COLO668 (cell line): ENCODE results near the gene RGS8.
"Not testable (repeated sequence)": the region's sequence is repeated elsewhere in the genome, so short reads cannot be mapped to it uniquely, and the experiment has no call there.

Experiments used
- DNase-seq: peaks from one replicate; lab custom pipeline; 2025; ENCODE audit not compliant: unreplicated experiment; lab: John Stamatoyannopoulos, UW

RGS8 gene

DNA sequence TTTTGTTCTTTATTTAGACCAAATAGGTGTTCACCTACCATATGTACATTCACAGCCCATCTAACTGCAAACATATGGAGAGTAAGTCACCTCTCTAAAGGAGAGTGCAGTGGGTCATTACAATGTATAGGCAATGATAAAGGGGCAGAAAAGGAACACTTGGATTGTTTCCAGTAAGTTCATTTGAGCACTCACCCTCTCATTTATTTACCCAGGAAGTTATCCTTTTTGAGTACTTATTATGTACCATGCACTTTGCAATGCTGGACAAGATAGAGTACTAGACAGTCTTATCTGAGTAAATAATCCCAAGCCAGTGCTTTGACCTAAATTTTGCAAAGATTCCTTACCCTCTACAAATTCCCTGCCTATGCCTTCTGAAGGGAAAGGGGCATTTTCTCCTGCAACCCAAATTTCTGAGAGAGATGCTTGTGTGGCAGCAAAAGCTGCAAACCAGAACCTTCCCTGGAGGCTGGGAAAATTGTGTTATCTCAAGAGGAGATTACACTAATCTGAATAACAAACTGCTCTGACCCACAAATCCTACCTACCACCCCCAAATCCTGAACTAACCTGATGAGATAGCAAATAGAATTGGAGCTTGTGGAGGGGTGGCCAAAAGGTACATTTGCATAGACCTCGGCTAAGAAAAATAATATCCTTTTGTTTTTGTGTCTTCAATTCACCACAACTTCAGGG lies 18.6 kb upstream of the RGS8 start:
- DNase-seq = no peak

DNA sequence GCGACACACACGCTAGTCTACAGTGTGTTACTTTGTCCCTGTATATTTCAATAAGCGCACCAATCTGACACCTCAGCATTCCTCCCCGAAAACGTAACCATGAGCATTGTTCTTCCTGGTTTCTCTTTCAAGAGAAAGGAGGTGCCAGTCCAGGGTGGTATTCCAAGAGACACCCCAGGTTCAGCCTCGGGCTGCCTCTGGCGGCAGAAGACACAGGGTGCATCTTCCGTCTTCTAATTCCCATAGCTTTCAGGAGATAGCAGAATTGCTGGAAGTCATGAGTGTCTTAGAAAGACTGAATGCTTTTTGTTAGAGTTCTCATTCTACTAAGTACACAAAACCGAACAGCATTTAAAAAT lies 15.9 kb upstream of the RGS8 start:
- no peak for DNase-seq

DNA sequence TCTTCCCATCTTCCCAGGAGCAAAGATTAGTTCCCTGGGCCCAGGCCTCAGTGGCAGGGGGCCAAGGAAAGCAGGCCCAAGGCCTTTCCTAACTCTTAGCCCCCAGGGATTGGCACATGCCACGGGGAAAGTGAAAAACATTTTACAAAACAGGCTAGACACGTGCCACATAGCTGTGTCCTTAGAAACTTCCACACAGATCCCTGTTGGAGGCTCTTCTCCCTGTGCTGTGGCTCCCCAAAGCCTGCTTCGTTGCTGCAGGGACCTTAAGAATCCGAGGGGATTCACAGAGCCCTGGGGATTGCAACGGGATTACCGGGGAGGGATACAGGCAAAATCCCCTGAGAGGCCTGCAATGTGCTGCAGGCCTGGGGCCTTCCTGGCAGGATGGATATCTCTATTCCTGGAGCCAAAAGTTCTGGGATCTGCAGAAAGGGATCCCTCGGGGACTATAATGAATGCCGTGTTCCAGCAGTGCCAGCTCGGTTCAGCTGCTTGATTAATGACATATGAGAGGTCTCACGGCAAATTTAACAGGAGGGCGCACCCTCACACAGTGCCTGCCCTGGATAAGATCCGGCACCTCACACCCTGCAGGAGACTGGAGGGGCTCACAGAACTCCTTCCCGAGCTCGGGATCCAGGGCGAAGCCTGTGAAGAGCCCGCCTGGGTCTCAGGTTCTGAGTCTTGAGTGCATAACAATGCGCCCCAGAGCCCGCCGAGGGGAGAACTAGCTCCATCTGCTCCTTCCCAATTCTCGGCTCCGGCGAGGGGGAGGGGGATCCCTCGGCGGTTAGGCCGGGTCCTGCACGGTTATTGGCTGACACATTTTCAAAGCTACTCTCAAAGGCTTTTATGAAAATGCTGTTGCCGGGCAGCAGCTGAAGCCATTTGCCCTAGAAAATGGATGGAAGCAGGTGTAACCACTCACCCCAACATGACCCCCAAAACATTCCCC lies 15.3 kb upstream of the RGS8 start:
- no peak for DNase-seq

DNA sequence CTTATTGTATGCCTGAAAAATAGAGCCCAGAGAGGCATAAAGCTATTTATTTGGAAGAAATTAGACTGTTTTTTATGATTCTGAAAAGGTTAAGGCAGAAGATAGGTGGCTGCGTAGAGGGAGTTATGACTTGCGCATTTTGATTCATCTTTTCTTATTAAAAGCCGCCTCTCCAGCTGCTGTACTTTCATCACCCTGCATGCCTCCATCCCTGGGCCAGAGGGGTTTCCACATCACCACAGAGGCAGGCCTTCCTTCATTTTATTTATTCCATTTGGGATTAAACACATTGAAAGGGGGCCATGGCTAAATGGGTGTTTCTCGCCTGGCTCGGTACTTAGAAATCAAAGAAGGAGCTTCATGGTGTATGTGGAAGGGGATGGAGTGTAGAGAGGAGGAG lies 14.6 kb upstream of the RGS8 start:
- DNase-seq = no peak

DNA sequence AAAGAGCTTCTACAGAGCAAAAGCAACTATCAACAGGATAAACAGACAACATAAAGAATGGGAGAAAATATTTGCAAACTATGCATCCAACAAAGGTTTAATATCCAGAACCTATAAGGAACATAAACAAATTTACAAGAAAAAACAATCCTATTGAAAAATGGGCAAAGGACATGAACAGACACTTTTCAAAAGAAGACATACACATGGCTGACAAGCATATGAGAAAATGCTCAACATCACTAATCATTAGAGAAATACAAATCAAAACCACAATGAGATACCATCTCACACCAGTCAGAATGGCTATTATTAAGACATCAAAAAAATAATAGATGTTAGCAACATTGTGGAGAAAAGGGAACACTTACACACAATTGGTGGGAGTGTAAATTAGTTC lies 8.8 kb upstream of the RGS8 start:
- DNase-seq = not testable (repeated sequence)

DNA sequence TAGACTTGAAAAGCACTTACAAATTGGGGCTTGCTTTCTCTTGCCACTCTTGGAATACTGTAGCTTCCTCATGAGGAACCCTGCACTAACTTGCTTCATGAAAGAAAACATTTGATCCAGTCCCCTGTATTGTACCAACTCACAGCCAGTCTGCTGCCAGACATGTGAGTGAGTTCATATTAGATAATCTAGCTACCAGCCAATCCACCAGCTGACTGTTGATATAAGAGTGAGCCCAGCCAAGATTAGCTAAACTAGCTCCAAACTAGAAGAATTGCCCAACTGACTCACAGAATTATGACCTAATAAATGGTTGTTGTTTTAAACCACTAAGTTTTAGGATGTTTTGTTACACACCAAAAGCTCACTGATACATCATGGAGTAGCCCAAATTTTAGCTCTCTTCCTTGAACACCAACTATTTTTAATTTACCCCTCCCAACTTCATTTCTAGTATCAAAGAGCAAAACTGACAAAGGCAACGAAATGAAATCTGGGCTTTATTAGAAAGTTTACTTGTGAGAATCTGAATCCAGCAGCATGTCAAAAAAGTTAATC lies 6.6 kb upstream of the RGS8 start:
- DNase-seq = no peak

DNA sequence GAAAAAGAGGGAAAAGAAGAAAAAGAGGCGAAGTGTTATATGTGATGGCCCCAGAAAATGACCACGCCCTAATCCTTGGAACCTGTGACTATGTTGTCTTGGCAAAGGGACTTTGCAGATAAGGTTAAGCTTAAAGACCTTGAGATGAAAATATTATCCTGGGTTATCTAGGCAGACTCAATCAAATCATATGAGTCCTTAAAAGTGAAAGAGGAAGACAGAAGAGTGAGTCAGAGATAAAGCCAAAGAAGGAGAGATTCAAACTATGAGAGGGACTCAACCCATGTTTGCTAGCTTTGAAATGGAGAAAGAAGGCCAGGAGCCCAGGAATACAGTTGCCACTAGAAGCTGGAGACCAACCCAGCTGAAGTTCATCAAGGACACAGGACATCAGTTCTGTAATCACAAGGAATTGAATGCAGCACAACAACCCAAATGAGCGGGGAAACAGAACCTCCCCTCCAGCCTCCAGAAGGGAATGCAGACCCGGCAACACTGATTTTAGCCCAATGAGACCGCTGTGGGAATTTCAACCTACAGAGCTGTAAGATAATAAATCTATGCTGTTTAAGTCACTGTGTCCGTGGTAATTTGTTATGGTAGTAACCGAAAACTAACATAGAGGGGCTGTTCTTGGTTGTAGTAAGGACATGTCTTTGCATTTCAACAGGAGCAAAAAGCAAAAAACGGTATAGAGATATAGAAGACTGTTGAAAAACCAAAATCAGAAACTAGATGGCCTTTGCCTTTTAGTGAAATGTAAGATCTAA lies 4.2 kb upstream of the RGS8 start:
- DNase-seq = no peak

DNA sequence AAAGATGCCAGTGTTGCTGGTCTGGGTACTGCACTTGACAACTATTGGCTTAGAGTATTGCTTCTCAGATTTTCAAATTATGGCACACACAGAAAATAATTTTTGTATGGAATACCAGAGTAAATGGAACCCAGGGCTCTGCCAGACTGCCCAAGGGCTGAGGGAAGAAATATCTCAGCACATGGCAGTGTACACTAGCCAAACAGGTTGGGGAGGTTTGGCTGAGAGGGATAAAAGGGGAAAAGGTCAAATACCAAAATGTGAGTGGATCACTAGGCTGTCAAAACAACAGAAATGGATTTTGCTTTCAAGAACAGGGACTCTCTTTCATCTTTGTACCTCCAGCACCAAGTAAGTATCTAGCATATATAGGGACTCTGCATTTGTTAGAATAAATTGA lies 3.0 kb upstream of the RGS8 start:
- no peak for DNase-seq

DNA sequence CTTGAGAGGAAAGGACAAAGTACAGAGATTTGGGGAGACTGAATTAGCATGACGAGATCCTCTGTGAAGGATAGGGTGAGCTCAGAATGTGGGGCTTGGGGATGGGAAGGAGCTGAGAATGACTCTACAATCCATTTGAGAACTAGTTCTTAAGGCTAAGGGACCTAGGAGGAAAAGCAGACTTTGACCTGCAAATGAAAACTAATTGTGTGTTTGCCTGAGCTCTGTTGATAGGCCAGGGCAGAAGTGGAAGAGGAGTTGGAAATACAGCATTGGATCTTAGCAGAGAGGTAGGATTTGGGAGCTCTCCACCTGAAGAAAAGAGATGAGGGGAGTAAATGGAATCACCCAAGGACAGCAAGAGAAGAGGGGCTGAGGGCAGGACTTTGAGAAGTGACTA lies 2.1 kb upstream of the RGS8 start:
- no peak for DNase-seq

DNA sequence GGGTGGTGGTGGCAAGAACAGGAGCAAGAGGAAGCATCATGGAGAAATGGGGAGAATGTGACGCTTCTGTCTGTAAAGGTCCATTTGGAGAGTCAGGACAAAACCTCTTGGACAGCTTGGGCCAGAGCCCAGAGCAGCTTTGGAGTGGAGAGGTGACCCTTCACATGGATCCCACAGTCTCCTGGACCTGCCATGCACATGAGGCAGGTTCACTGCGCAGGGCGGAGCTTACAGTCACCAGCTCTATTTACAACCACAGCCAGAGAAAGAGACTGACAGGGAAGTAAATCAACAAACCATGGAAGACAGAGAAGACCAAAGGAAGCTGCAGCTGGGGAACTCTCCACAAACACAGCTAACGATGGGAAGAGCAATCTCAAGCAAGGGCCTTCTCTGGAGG lies 828 bp upstream of the RGS8 start:
- peak; percentile 47 for DNase-seq

DNA sequence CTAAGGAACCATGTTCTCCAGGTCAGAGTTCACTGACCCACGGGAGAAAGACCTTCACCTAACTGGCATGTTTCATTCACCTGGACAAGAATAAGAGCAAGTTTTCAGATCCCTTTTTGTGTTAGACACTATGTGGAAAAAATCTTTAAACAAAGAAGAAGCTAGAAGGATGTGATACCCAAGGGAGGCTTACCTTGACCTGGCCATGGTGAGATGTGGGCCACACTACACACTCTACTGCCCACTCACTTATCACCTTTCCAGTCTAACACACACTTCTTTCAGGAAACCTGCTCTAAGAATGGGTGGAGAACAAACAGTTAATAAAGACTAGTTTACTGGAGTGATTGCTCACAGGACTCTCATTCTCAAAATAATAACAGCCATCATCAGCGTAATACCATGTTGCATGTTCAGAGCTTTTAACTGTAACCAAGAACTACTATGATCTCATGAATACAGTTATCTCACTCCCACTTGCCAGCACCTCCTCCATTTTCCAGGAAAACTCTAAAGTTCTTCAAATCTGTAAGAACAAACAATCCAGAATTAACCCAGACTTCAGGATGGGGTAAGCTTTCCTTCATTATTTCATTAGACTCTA lies 1.4 kb downstream of the RGS8 start:
- DNase-seq = no peak

DNA sequence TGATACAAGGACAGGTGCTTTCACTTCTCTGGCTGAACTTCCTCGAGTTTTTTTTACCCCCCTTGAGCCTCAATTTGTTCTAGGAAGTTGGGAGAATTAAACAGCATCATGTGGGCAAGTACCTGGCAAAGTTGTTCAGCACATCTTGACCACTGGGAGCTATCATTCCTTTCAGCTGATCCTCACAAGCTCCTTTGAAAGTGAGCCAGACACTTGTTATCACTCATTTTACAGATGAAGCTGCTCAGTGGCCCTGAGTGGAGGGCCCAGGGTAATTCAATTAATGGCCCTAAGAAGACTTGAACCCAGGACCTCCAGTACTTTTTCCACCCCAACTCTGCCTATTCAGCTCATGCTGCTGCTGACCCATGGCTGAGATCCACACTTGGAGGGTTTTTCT lies 2.0 kb downstream of the RGS8 start:
- DNase-seq = no peak

DNA sequence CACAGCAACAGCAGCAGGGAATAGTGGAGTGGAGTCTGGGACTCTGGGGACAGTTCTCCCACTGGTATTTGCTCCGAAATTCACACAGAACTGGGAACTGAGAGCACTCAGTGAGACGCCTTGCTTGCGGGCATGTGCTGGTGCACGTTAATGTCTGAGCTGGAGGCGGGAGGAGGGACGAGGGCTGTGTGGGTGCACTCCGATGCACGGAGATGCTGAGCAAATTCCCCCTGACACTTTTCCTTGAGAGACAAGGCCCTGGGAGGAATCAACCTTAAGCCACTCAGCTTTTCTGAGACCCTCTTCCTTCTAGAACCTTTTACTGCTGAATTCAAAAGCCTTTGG lies 2.8 kb downstream of the RGS8 start:
- no peak for DNase-seq

DNA sequence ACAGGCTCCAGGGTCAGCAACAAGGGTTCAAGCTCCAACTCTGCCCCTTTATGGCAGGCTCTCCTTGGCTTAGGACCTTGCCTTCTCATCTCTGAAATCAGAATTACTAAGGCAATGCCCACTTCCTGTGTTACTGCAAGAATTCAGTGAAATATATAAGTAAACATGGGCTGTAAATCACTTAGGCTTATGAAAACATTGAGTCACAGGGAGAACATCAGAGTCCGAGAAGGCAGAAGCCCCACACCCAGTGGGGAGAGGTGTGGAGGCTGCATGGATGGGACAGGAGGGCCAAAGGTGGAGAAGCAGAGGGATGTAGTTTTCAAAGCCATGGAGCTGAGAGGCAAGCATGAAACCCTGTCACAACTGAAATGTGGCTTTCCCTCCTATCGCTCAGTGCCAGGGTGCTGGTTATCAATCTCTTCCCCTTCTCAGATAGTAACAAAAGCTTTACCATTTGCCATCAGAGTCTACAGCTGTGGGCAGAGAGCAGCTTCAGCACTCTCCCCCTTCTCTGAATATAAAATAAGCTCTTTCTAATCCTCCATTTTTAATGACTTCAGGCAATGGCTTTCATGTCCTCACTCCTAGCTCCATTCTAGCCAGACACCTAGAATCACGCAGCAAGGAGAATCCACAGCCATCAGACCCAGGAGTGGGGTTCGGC lies 3.4 kb downstream of the RGS8 start:
- no peak for DNase-seq

DNA sequence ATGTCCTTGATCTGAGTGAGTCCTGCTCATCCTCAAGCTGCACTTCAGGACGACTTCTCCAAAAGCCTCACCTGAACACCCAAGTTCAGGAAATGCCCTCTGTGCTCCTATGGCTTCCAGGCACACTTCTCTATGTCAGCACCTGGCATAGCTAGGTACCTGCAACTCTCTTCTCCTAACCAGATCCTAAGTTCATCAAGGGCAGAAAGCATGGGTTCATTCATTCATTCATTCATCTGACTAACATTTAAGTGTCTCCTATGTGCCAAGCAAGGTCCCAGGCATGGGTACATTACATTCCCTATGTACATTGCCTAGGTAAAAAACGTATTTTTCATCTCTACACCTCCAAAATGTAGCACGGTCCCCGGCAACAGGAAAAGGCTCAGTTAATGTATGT lies 4.0 kb downstream of the RGS8 start:
- DNase-seq = no peak

DNA sequence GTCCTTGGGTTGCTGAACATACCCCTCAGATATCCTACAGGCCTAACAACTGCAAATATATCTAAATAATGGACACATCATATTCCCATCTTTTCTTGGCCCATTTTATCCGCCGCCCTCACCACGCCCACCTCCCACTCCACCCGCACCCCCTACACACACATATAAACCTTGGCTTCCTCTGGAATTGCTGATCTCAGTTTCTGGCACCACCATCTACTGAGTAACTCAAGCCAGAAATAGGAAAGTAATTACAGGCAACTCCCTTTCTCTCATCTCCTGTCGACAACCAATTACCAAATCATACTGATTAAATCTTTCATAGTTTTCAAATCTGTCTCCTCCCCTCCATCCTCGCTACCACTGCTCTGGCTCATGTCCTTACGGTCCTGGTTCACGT lies 4.7 kb downstream of the RGS8 start:
- no peak for DNase-seq

DNA sequence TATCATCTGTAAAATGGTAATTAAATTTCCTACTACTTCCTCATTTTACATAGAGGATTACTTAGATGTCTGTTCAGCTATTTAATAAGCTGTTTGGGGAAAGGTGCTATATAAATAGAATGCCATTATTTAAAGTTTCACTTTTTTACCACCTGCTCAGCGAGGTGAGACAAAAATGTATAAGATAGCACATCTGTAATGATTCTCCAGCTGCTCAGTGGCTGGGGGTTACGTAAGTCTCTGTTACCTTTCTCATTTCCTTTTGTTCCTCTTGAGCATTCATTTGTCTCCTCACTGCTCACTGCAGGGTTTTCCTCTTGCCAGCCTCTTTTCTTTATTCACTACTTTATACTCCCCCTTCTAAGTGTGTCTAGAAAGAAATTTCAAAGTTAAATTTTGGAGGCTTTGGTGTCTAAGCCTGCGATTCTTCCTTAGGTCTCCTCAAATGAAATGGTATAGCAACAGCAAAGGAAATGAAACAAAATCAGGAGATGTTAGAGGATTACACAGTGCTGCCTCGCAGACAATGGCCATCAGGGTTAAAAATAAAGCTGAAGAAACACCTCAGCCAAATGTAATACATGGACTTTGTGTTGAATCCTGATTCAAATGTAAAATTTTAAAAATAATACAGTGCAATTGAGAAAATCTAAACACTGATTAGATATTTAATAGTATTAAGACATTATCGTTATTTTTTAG lies 6.8 kb downstream of the RGS8 start:
- DNase-seq = no peak

DNA sequence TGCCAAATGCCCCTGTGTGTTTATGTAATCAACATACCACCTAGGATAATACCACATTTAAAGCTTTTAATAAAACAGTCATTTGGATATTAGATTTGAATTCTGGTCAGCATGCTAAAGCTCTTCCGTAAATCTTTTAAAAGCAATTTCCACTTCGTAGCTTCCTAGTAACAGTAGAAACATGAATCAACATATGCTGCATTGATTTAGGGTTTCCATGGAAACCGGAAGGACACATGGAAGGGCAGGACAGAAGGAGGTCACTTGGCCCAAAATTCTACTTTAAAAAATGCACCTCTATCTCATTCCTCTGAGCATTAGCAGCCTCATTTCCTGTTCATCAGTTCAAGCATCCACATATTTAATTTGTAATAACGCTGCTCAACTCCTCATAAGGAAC lies 8.1 kb downstream of the RGS8 start:
- DNase-seq = no peak

DNA sequence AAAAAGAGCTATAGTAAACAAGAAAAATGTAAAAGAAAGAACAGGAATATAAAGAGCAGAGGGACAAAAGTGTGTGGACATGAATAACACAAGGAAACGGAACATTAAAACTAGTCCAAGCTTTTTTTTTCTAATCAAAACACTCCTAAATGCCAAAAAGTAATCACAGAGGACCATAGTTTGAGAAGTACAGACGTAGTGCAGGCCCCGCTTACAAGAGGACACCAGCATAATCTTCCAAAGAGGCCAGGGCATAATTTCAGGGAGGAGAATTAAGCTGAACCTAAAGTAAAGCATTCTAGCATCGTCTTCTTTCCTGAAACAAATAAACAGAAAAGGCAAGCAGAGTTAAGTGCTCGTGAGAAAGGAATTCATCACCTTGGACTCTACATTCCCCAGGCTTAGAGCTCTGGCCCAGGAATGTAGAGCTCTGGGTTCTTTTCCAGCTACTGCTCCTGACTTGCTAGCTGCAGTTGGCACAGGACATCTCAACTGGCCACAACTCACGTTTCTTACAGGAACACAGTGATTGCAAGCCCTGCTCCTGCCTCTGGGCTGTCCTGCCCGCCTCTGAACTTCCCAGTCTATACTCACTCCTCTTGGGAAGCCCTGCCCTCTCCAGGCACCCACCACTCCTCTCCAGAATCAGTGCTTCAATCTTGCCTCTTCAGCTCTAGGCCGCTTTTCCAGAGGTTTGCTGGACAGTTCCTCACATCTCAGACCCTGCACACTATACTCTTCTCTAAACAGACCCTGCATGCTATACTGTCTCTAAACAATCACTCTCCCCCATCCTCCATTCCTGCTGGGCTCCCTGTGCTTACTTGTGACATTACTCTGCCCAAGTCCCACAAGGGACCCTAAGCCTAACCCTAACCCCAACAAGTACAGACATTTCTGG lies 9.8 kb downstream of the RGS8 start:
- DNase-seq = no peak
